ENCODE data around the gene ANO2. TPM values are rescaled to one million over a fixed set of nuclear protein-coding genes. Genes with fewer than 3 reads are reported as not detected.

The ANO2 gene
- polyA plus RNA-seq, 3 donors, result 4.0 to 5.6 (median 4.1) TPM

- DNase-seq (ENCODE audit: low read depth in 3 of 3, low spot score in 2 of 3), result no peak
Observed at GRCh38 chr12:5524116-5524768, 420.8 kb downstream of the ANO2 start.

- DNase-seq (ENCODE audit: low read depth in 3 of 3, low spot score in 2 of 3), result no peak
Observed at GRCh38 chr12:5523396-5524115, 421.5 kb downstream of the ANO2 start.

- DNase-seq (ENCODE audit: low read depth in 3 of 3, low spot score in 2 of 3), result no peak
Observed at GRCh38 chr12:5522432-5523335, 422.4 kb downstream of the ANO2 start.

- no peak for DNase-seq (ENCODE audit: low read depth in 3 of 3, low spot score in 2 of 3)
Observed at GRCh38 chr12:5521456-5522325, 423.4 kb downstream of the ANO2 start.

- no peak for DNase-seq (ENCODE audit: low read depth in 3 of 3, low spot score in 2 of 3)
Observed at GRCh38 chr12:5520831-5521230, 424.2 kb downstream of the ANO2 start.

GRCh38 chr12:5520037-5520436 lies 425.0 kb downstream of the ANO2 start:
- DNase-seq (ENCODE audit: low read depth in 3 of 3, low spot score in 2 of 3), result no peak

- DNase-seq (ENCODE audit: low read depth in 3 of 3, low spot score in 2 of 3), result no peak
Observed at GRCh38 chr12:5518584-5519365, 426.3 kb downstream of the ANO2 start.

- no peak for DNase-seq (ENCODE audit: low read depth in 3 of 3, low spot score in 2 of 3)
Observed at GRCh38 chr12:5516371-5517241, 428.5 kb downstream of the ANO2 start.

GRCh38 chr12:5515458-5515857 lies 429.6 kb downstream of the ANO2 start:
- DNase-seq (ENCODE audit: low read depth in 3 of 3, low spot score in 2 of 3), result no peak

- no peak for DNase-seq (ENCODE audit: low read depth in 3 of 3, low spot score in 2 of 3)
Observed at GRCh38 chr12:5514545-5514944, 430.5 kb downstream of the ANO2 start.

GRCh38 chr12:5514016-5514415 lies 431.0 kb downstream of the ANO2 start:
- DNase-seq (ENCODE audit: low read depth in 3 of 3, low spot score in 2 of 3), result no peak

GRCh38 chr12:5513406-5513805 lies 431.7 kb downstream of the ANO2 start:
- DNase-seq (ENCODE audit: low read depth in 3 of 3, low spot score in 2 of 3), result no peak

Other genes with a start within 250 kb of the ANO2 start
- 10 to 100 TPM in 1 of 3 donors, 1 to 10 TPM in 2; 7.4 to 12.5 (median 9.5) TPM for gene VWF, start 179.4 kb upstream of the ANO2 start, polyA plus RNA-seq (ENCODE audit: insufficient read length in 3 of 3)